Measurements from ENCODE around the gene TMEM14A.

GRCh38 chr6:52640170-52640569, 30.7 kb upstream of the TMEM14A start:
- no peak for TF ChIP-seq CTCF (IDR thresholded peaks at IDR 0.05; ENCODE audit: low read length)
- no peak for TF ChIP-seq EZH2 (IDR thresholded peaks at IDR 0.05; ENCODE audit: borderline replicate concordance, low read length)
